ENCODE measurements around the gene STAP1.
"Not testable (repeated sequence)": the region's sequence is repeated elsewhere in the genome, so short reads cannot be mapped to it uniquely, and the experiment has no call there.

Gene STAP1

DNA sequence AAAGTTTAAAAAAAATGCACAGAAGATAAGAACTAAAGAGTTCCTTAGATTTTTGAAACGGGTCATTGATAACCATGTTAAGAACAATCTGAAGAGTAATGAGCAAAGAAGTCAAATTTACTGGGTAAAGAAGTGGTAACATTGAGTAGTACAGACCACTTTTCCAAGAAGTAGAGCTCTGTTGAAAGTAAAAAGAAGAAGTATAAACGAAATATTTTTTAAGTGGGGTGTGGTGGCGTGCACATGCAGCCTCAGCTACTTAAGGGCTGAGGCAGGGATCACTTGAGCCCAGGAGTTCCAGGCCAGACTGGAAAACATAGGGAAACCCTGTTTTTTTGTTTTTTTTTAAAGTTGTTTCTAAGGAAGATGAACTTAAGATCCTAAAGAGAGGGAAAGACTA is 74.0 kb downstream of the STAP1 start:
- FAIRE-seq, result no peak

DNA sequence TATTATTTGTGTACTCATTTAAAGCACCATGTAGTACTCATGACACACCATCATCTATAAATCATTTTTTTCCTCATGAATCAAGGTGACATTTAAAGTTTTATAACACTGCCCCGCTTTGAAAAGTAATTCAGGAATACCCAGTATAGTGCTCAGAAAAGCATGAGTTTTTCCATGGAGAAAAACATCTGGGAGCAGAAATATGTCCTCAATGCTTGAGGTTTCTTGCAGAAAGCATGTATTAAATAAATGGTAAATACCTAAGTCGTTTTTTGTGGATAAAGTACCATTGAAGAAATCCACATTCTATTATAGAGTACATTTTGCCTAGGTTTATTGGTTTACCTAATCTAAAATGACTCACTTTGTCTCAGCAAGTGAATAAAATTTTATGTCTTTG is 76.2 kb downstream of the STAP1 start:
- FAIRE-seq, result no peak

DNA sequence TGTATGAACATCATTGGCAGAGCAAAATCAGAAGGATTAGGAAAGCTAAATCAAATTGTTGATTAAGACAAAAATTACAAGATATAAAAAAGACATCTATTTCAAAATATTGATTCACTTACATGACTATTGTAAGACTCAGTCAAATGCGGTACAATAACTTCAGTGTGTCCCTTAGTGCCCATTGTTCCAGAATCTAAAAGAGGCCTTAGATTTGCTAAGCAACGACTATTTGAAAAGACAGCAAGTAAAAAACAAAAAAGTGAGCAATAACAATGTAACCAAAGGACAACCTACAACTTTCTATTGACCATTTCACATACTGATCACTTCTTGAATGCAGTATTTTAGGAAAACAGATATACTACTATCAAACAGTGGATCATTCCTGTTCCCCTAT is 76.8 kb downstream of the STAP1 start:
- FAIRE-seq, result no peak

DNA sequence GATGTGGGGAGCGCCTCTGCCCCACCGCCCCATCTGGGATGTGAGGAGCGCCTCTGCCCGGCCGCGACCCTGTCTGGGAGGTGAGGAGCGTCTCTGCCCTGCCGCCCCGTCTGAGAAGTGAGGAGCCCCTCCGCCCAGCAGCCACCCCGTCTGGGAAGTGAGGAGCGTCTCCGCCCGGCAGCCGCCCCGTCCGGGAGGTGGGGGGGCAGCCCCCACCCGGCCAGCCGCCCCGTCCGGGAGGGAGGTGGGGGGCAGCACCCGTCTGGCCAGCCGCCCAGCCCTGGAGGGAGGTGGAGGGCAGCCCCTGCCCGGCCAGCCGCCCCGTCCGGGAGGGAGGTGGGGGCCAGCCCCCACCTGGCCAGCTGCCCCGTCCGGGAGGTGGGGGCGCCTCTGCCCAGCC is 78.5 kb downstream of the STAP1 start:
- not testable (repeated sequence) for FAIRE-seq

DNA sequence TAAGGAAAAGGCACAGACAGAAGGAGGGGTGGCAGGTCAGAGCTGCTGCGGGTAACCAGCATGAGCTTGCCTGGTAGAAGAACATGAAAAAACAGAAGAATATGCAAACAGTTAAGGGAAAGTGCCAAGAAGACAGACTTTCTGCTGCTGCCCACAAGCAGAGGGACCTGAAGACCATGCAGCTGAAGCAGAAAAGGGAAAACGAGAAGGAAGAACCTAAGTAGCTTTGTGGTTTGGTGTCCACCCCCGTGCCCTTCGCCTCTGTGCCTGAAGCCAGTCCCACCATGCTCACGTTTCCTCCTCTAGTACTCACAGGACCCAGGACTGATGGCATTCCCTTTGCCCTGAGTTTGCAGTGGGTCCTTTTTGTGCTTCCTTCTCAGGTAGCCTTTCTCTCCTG is 79.6 kb downstream of the STAP1 start:
- no peak for FAIRE-seq

DNA sequence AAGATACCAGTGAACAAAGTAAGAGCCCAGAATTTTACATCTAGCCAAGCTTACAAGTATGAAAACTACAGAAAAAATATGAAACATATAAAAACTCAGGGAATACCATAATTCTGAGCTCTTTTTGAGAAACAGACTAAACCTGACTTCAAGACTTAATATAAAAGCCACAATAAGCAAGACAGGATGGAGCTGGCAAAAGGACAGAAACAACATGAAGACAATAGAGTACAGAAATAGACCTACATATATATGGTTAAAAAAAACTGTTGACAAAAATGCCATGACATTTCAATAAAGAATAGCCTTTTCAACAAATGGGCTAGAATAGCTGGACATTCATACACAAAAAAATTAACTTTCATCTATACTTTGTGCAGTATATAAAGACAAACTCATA is 93.0 kb downstream of the STAP1 start:
- no peak for FAIRE-seq
